HEK293 (cell line): ENCODE results near the gene ZNRF2.

Experiments
- EGR2 ChIP-seq: fragments of 450-650 bp; formaldehyde crosslinking; IDR thresholded peaks from 2 replicates; pipeline ENCODE4 v1.5.1; 2016; ENCODE audit warnings: low read depth, missing biosample characterization, missing genetic modification characterization
- GLIS2 ChIP-seq: fragments of 450-650 bp; formaldehyde crosslinking; IDR thresholded peaks from 2 replicates; pipeline ENCODE4 v1.5.1; 2016; ENCODE audit warnings: missing biosample characterization, missing genetic modification characterization
- HIC1 ChIP-seq: fragments of 450-650 bp; formaldehyde crosslinking; IDR thresholded peaks from 2 replicates; pipeline ENCODE4 v1.5.1; 2016; ENCODE audit warnings: missing biosample characterization, missing genetic modification characterization
- HOXD13 ChIP-seq: sonication (generic); formaldehyde crosslinking; IDR thresholded peaks from 2 replicates; pipeline ENCODE4 v1.8.0; 2022; ENCODE audit warnings: missing genetic modification reagents, borderline replicate concordance
- KLF17 ChIP-seq: fragments of 450-650 bp; formaldehyde crosslinking; IDR thresholded peaks from 2 replicates; pipeline ENCODE4 v1.5.1; 2016; ENCODE audit warnings: missing biosample characterization, missing genetic modification characterization
- PRDM2 ChIP-seq: fragments of 450-650 bp; formaldehyde crosslinking; IDR thresholded peaks from 2 replicates; pipeline ENCODE4 v1.5.1; 2016; ENCODE audit warnings: missing biosample characterization, missing genetic modification characterization, borderline replicate concordance
- ZBTB20 ChIP-seq: fragments of 450-650 bp; formaldehyde crosslinking; IDR thresholded peaks from 2 replicates; pipeline ENCODE4 v1.5.1; 2016; ENCODE audit warnings: missing biosample characterization, missing genetic modification characterization
- ZBTB48 ChIP-seq: fragments of 450-650 bp; formaldehyde crosslinking; IDR thresholded peaks from 2 replicates; pipeline ENCODE4 v1.5.1; 2016; ENCODE audit warnings: missing biosample characterization, missing genetic modification characterization
- ZBTB6 ChIP-seq: fragments of 450-650 bp; formaldehyde crosslinking; IDR thresholded peaks from 2 replicates; pipeline ENCODE4 v1.5.1; 2017; ENCODE audit warnings: missing biosample characterization, missing genetic modification characterization
- ZFP69B ChIP-seq: fragments of 450-650 bp; formaldehyde crosslinking; IDR thresholded peaks from 2 replicates; pipeline ENCODE4 v1.5.1; 2016; ENCODE audit warnings: missing biosample characterization, missing genetic modification characterization
- ZNF112 ChIP-seq: fragments of 450-650 bp; formaldehyde crosslinking; IDR thresholded peaks from 2 replicates; pipeline ENCODE4 v1.5.0; 2017; ENCODE audit warnings: missing biosample characterization, missing genetic modification characterization
- ZNF157 ChIP-seq: fragments of 450-650 bp; formaldehyde crosslinking; IDR thresholded peaks from 2 replicates; pipeline ENCODE4 v1.5.1; 2016; ENCODE audit warnings: missing biosample characterization, missing genetic modification characterization
- ZNF169 ChIP-seq: fragments of 450-650 bp; formaldehyde crosslinking; IDR thresholded peaks from 2 replicates; pipeline ENCODE4 v1.5.1; 2016; ENCODE audit warnings: missing biosample characterization, missing genetic modification characterization
- ZNF2 ChIP-seq: fragments of 450-650 bp; formaldehyde crosslinking; IDR thresholded peaks from 2 replicates; pipeline ENCODE4 v1.5.1; 2016; ENCODE audit warnings: missing biosample characterization, missing genetic modification characterization
- ZNF23 ChIP-seq: fragments of 450-650 bp; formaldehyde crosslinking; IDR thresholded peaks from 2 replicates; pipeline ENCODE4 v1.5.1; 2016; ENCODE audit warnings: missing biosample characterization, missing genetic modification characterization, borderline replicate concordance
- ZNF239 ChIP-seq: fragments of 450-650 bp; formaldehyde crosslinking; IDR thresholded peaks from 2 replicates; pipeline ENCODE4 v1.5.1; 2016; ENCODE audit warnings: missing biosample characterization, missing genetic modification characterization
- ZNF449 ChIP-seq: fragments of 450-650 bp; formaldehyde crosslinking; IDR thresholded peaks from 2 replicates; pipeline ENCODE4 v1.5.1; 2017; ENCODE audit warnings: missing biosample characterization, mild to moderate bottlenecking, missing genetic modification characterization, moderate library complexity
- ZNF501 ChIP-seq: fragments of 450-650 bp; formaldehyde crosslinking; IDR thresholded peaks from 2 replicates; pipeline ENCODE4 v1.5.1; 2016; ENCODE audit warnings: missing biosample characterization, missing genetic modification characterization
- ZNF514 ChIP-seq: fragments of 450-650 bp; formaldehyde crosslinking; IDR thresholded peaks from 2 replicates; pipeline ENCODE4 v1.5.1; 2016; ENCODE audit warnings: missing biosample characterization, missing genetic modification characterization
- ZNF529 ChIP-seq: fragments of 450-650 bp; formaldehyde crosslinking; IDR thresholded peaks from 2 replicates; pipeline ENCODE4 v1.5.1; 2017; ENCODE audit warnings: missing genetic modification characterization, missing biosample characterization; ENCODE audit not compliant: insufficient replicate concordance
- ZNF561 ChIP-seq: fragments of 450-650 bp; IDR thresholded peaks from 2 replicates; pipeline ENCODE4 v1.5.1; 2018; ENCODE audit warnings: missing biosample characterization, missing genetic modification characterization, borderline replicate concordance
- ZNF596 ChIP-seq: fragments of 450-650 bp; IDR thresholded peaks from 2 replicates; pipeline ENCODE4 v1.5.0; 2018; ENCODE audit warnings: missing biosample characterization, mild to moderate bottlenecking, missing genetic modification characterization, moderate library complexity
- ZNF623 ChIP-seq: fragments of 450-650 bp; formaldehyde crosslinking; IDR thresholded peaks from 2 replicates; pipeline ENCODE4 v1.5.1; 2016; ENCODE audit warnings: missing biosample characterization, missing genetic modification characterization
- ZNF645 ChIP-seq: fragments of 450-650 bp; formaldehyde crosslinking; IDR thresholded peaks from 2 replicates; pipeline ENCODE4; 2016; ENCODE audit warnings: missing biosample characterization, missing genetic modification characterization
- ZNF701 ChIP-seq: fragments of 450-650 bp; formaldehyde crosslinking; IDR thresholded peaks from 2 replicates; pipeline ENCODE4 v1.5.1; 2016; ENCODE audit warnings: missing biosample characterization, missing genetic modification characterization
- ZNF747 ChIP-seq: fragments of 450-650 bp; formaldehyde crosslinking; IDR thresholded peaks from 2 replicates; pipeline ENCODE4 v1.5.1; 2016; ENCODE audit warnings: missing biosample characterization, missing genetic modification characterization
- ZNF792 ChIP-seq: fragments of 450-650 bp; formaldehyde crosslinking; IDR thresholded peaks from 2 replicates; pipeline ENCODE4 v1.5.1; 2016; ENCODE audit warnings: missing biosample characterization, missing genetic modification characterization

Gene ZNRF2

GRCh38 chr7:30284298-30285066 lies at the start of gene ZNRF2 (continued):
- TF ChIP-seq KLF17 (tag by site-specific recombination) (no peak), ZNF449 (tag by site-specific recombination) (no peak), PRDM2 (no peak), ZNF561 (0 out of 2 replicates have a peak, but pooled peaks have one; percentile 32), ZNF169 (no peak), ZNF529 (tag by site-specific recombination) (no peak), HIC1 (tag by site-specific recombination) (no peak), ZNF239 (tag by site-specific recombination) (no peak), ZNF645 (tag by site-specific recombination) (no peak), ZFP69B (tag by site-specific recombination) (no peak), GLIS2 (tag by site-specific recombination) (peak; percentile 95), ZNF514 (tag by site-specific recombination) (no peak), ZNF112 (tag by site-specific recombination) (no peak), ZNF501 (peak; percentile 73; the same call in 1 of the 2 replicates), ZNF623 (tag by site-specific recombination) (no peak), ZNF701 (tag by site-specific recombination) (no peak), ZNF23 (tag by site-specific recombination) (no peak), ZNF747 (tag by site-specific recombination) (no peak), EGR2 (tag by site-specific recombination) (peak; percentile 69), ZBTB48 (tag by site-specific recombination) (no peak), ZNF2 (no peak), ZNF596 (peak; percentile 3; the same call in 1 of the 2 replicates), ZBTB6 (tag by site-specific recombination) (no peak), ZBTB20 (tag by site-specific recombination) (peak; percentile 60; the same call in 1 of the 2 replicates), ZNF792 (tag by site-specific recombination) (no peak), ZNF157 (tag by site-specific recombination) (no peak), HOXD13 (CRISPR knock-in tag) (no peak)
